Right cardiac atrium (tissue), 5 donors: ENCODE measurements around the gene CHURC1. TPM values are rescaled to one million over a fixed set of nuclear protein-coding genes. Genes with fewer than 3 reads are reported as not detected.

ENCODE experiments used
- ATAC-seq, 2 donors: fragments of 200-7000 bp; cut with Tn5 transposase; one replicate each; pipeline versions ENCODE4 v1.8.0 to v1.9.1; 2020; ENCODE audit warnings: moderate library complexity in 2 of 2, mild to moderate bottlenecking in 1 of 2
- DNase-seq, 3 donors: peaks; one replicate each; pipeline ENCODE4 v3.0.0-alpha.2; 2020
- H3K27ac ChIP-seq: one replicate; pipeline ENCODE4 v1.5.1; 2013; ENCODE audit warnings: mild to moderate bottlenecking, low read length, control low read depth, moderate library complexity
- H3K27me3 ChIP-seq: one replicate; pipeline ENCODE4 v1.6.1; 2013; ENCODE audit not compliant: control insufficient read depth, insufficient read depth
- H3K4me1 ChIP-seq: one replicate; pipeline ENCODE4 v1.6.1; 2013; ENCODE audit warnings: low read length; ENCODE audit not compliant: control insufficient read depth, insufficient read depth
- H3K4me3 ChIP-seq: one replicate; pipeline ENCODE4 v1.5.1; 2013; ENCODE audit warnings: low read length, control low read depth
- H3K9me3 ChIP-seq: one replicate; pipeline ENCODE4 v1.6.1; 2013; ENCODE audit warnings: low read length; ENCODE audit not compliant: control insufficient read depth
- WGBS: extraction: QIAGEN DNeasy Blood & Tissue Kit; methylation state at CpG from one replicate; pipeline ENCODE4 v1.1.7; 2013; 5-methylcytosine and 5-hydroxymethylcytosine counted together
- intact Hi-C, 4 donors: fragments of 100-400 bp; cut with DNase I; formaldehyde crosslinking; loops; one replicate each; pipeline versions ENCODE4 v1.11.0 to v1.14.0; 2022 to 2023
- long read RNA-seq, 4 donors: library from polyadenylated mRNA; unstranded; transcript quantifications; one replicate each; pipeline ENCODE4 v2.0.0, GENCODE V29; 2020 to 2021
- polyA plus RNA-seq: library from polyadenylated mRNA; stranded (reverse); fragments of 200-250 nt; gene quantifications from one replicate; pipeline ENCODE4 v1.2.3, GENCODE V29; 2013
- total RNA-seq, 4 donors: library from RNA; stranded (reverse); fragmentation: NEBNext Ultra II Directional; extraction: Animal tissue kit (Norgen Biotek cat#: 25700); gene quantifications; one replicate each; pipeline ENCODE4 v1.2.1, GENCODE V29; 2021
- donor health status: healthy with polysubstance abuse.
- donor health status: DM: no; HTN: yes; CAD: no.
- donor health status: DM: no; HTN: no; CAD: no.
- donor health status: DM: no; HTN: yes; CAD: no; lungs with severe emphysema.
- donor health status: DM: yes; HTN: yes; CAD: no.

CHURC1 gene
- total RNA-seq (100 to 1,000 TPM in 1 of 4 donors, 10 to 100 TPM in 3; 78.6 to 114 (median 92.7) TPM), polyA plus RNA-seq (55.5 TPM)
- long read RNA-seq, donor 1, transcript CHURC1-203 (4 exons, 2,629 nt): major isoform, 56 of 71 reads
- long read RNA-seq, donor 1, transcript CHURC1-208 (4 exons, 3,615 nt): minor isoform, 6 of 71 reads
- long read RNA-seq, donor 1, partial matches to known transcripts: 3 of 71 reads
- long read RNA-seq, donor 1, other reads (novel, unspliced or antisense): 1 of 71 reads
- long read RNA-seq, donor 2, transcript CHURC1-203 (4 exons, 2,629 nt): major isoform, 43 of 55 reads
- long read RNA-seq, donor 2, transcript CHURC1-208 (4 exons, 3,615 nt): minor isoform, 7 of 55 reads
- long read RNA-seq, donor 2, partial matches to known transcripts: 2 of 55 reads
- long read RNA-seq, donor 2, other reads (novel, unspliced or antisense): 1 of 55 reads
- long read RNA-seq, donor 3, transcript CHURC1-203 (4 exons, 2,629 nt): major isoform, 64 of 76 reads
- long read RNA-seq, donor 3, partial matches to known transcripts: 1 of 76 reads
- long read RNA-seq, donor 3, other reads (novel, unspliced or antisense): 4 of 76 reads
- long read RNA-seq, donor 4, transcript CHURC1-203 (4 exons, 2,629 nt): major isoform, 51 of 63 reads
- long read RNA-seq, donor 4, partial matches to known transcripts: 5 of 63 reads
- long read RNA-seq, donor 4, other reads (novel, unspliced or antisense): 1 of 63 reads

DNA sequence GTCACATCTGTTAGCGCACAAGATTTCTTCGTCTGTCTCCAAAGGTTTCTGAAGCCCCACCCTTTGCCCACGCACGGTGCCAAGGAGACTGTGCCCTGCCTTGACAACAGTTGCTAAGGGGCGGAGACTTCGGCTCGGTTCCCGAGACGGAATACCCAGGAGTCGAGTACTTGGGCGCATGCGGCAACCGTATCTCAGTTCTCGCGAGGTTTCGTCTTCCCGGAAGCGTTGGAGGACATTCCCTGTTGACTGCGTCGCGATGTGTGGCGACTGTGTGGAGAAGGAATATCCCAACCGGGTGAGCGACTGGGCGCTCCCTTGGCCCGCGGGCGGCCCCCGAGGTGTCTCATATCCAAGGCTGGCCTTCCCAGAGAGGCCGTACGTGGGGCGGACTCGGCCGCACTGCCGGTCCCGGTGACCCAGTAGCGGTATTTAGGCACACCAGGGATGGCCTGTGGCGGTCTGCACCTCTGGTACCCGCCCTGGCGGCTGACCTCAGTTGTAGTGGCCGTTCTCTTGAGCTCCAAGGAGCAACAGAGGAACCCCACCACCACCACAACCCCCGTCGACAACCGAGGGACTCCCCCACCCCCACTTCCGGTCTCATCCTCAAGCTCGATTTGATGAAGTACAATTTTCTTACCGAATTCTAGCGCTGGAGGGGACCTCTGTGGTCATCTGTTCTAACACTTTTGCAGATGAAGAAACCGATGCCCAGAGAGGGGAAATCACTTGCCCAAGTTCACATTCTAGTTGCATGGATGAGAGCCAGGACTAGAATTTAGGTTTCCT lies at the start of gene CHURC1:
TSS of gene CHURC1 (plus strand) at position 219 of the 792 bp plus-strand sequence. CDS start at position 260, 41 bp downstream.
- no peaks in the 10 kb centered on the region for H3K9me3 ChIP-seq
- ATAC-seq (peak; percentile 99), DNase-seq (peak; percentile 99)
- H3K27ac ChIP-seq: peak within 1 kb of the TSS; percentile 97
- under 1% methylated on average over 49 of the region's 49 CpGs for WGBS
- H3K4me1 ChIP-seq: peaks cover 6% of the 10 kb centered on the region
- H3K4me3 ChIP-seq: peak within 1 kb of the TSS; percentile 97
- intact Hi-C loops: no loop called here
- no peaks in the 10 kb centered on the region for H3K27me3 ChIP-seq

- H3K4me3 ChIP-seq: no peak overlapping the region
- ATAC-seq: no peak
- no peaks in the 10 kb centered on the region for H3K27me3 ChIP-seq
- intact Hi-C loops: no loop called here
- H3K27ac ChIP-seq: no peak overlapping the region
- no peaks in the 10 kb centered on the region for H3K9me3 ChIP-seq
- no peak for DNase-seq
- WGBS: 69% methylated on average over 6 of the region's 6 CpGs
- H3K4me1 ChIP-seq: peaks cover 8% of the 10 kb centered on the region
These were observed 49.1 kb upstream of the CHURC1 start for GRCh38 chr14:64865109-64865508.

GRCh38 chr14:64865992-64866391 lies 48.3 kb upstream of the CHURC1 start:
- Histone ChIP-seq H3K27me3 (no peaks in the 10 kb centered on the region), H3K27ac (no peak overlapping the region), H3K4me3 (no peak overlapping the region), H3K9me3 (no peaks in the 10 kb centered on the region), H3K4me1 (peaks cover 8% of the 10 kb centered on the region)
- no peak for ATAC-seq
- 52% methylated on average over 6 of the region's 6 CpGs for WGBS
- intact Hi-C loops: no loop called here
- no peak for DNase-seq

GRCh38 chr14:64867182-64867581 lies 47.1 kb upstream of the CHURC1 start:
- DNase-seq: no peak
- no peak for ATAC-seq
- Histone ChIP-seq H3K4me3 (no peak overlapping the region), H3K27me3 (no peaks in the 10 kb centered on the region), H3K4me1 (peaks cover 8% of the 10 kb centered on the region), H3K9me3 (no peaks in the 10 kb centered on the region), H3K27ac (peak overlapping the region; percentile 1)
- WGBS: 87% methylated on average over 3 of the region's 3 CpGs
- intact Hi-C loops: no loop called here

GRCh38 chr14:64868379-64868778 lies 45.9 kb upstream of the CHURC1 start:
- Histone ChIP-seq H3K27ac (peak overlapping the region; percentile 7), H3K4me1 (peaks cover 8% of the 10 kb centered on the region), H3K9me3 (no peaks in the 10 kb centered on the region), H3K4me3 (no peak overlapping the region), H3K27me3 (no peaks in the 10 kb centered on the region)
- ATAC-seq (no peak), DNase-seq (no peak)
- intact Hi-C loops: no loop called here
- WGBS: 83% methylated on average over 2 of the region's 2 CpGs

GRCh38 chr14:64868841-64869240 lies 45.4 kb upstream of the CHURC1 start:
- ATAC-seq (no peak), DNase-seq (no peak)
- Histone ChIP-seq H3K4me1 (peaks cover 8% of the 10 kb centered on the region), H3K27me3 (no peaks in the 10 kb centered on the region), H3K27ac (no peak overlapping the region), H3K4me3 (no peak overlapping the region), H3K9me3 (no peaks in the 10 kb centered on the region)
- intact Hi-C loops: no loop called here
- 80% methylated on average over 1 of the region's 1 CpG for WGBS

DNA sequence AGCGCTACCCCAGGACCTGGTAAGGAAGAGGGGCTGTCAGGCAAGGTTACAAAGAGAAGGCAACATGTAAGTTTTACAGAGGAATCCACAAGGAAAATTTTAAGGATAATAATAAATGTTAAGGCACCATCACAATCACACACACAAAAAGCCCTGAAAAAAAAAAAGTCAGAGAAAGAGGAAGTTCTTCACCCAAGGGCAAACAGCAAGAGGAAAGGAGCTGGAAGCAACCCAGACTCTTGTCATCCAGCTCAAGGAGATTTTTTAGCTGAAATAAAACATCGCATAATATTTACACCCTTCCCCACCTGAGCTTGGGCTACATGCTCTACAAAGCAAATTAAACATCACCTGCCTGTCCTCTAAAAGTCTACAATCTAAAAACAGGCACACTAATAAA lies 44.1 kb upstream of the CHURC1 start:
- Histone ChIP-seq H3K9me3 (no peaks in the 10 kb centered on the region), H3K27ac (no peak overlapping the region), H3K4me1 (peaks cover 8% of the 10 kb centered on the region), H3K27me3 (no peaks in the 10 kb centered on the region), H3K4me3 (no peak overlapping the region)
- ATAC-seq (no peak), DNase-seq (no peak)
- 61% methylated on average over 2 of the region's 2 CpGs for WGBS
- intact Hi-C loops: no loop called here

DNA sequence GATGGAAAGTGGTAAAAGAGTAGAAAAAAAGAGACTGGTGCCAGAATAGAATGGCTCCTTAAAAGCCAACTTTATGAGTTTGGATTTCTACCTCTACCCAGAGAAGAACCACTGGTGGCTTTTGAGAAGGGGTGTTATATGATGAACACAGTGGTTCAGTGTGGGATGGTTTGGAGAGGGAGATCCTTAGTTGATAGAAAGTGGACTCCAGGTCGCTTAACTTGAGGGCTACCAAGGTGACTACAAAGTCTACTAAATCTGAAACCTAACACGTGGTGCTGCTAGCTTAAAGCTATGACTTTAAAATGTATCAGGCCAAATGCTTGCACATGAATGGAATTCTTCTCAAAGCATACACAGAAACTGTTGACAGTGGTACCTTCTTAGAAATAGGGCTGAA lies 42.9 kb upstream of the CHURC1 start:
- no peak for ATAC-seq
- no peak overlapping the region for H3K4me3 ChIP-seq
- H3K27me3 ChIP-seq: no peaks in the 10 kb centered on the region
- DNase-seq: no peak
- H3K4me1 ChIP-seq: peaks cover 4% of the 10 kb centered on the region
- intact Hi-C loops: no loop called here
- no peak overlapping the region for H3K27ac ChIP-seq
- H3K9me3 ChIP-seq: no peaks in the 10 kb centered on the region
- 61% methylated on average over 2 of the region's 2 CpGs for WGBS

DNA sequence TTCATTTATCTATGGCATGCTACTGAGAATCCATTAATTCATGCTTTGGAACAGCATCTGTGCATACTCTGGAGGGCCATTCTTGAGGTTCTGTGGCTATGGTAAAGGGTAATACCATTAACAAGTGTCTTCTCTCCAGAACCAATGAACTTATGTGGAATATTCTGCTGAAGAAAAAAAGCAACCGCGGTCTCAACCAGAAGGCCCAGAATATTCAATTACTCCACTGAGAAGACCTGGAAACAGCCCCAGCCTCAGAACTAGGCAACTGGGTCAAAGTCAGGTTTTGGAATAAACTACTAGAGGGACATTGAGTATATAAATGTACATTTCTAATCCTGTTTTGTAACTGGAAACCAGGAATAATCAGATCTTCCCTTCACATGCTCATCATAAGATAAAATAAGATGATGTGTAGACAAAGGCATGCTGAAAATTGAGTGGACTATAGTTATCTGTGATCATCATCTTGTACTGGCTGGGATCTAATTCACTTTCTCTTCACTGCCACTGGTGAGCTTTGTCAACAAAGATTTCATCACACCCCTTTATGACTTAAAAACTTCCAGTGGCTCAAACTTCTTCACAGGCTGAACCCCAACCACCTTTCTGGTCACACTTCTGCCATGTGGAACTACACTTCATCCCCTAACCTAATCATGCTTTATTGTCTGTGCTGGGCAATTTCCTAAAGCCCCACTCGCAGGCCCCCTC lies 40.6 kb upstream of the CHURC1 start:
- intact Hi-C loops: no loop called here
- 63% methylated on average over 3 of the region's 3 CpGs for WGBS
- no peak for DNase-seq
- Histone ChIP-seq H3K9me3 (no peaks in the 10 kb centered on the region), H3K4me3 (no peak overlapping the region), H3K4me1 (no peaks in the 10 kb centered on the region), H3K27ac (no peak overlapping the region), H3K27me3 (peaks cover 2% of the 10 kb centered on the region)
- ATAC-seq: no peak

DNA sequence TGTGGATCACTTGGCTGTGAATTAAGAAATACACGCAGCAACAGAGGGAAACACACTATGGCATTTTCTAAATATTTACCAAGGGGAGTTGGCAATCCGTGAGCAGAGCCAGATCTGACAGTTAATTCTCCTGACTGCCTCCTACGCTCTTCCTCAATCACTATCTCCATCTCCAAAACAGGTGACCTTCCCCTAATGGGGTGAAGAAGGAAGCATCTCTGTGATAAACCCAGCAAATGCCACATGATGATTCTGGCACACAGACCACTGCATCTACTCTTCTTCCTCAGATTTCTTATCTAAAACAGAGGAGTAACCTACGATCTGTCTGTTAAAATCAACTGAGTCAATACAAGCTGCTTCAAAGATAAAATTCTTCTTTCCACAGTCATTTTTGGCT lies 38.9 kb upstream of the CHURC1 start:
- peaks cover 2% of the 10 kb centered on the region for H3K27me3 ChIP-seq
- H3K9me3 ChIP-seq: no peaks in the 10 kb centered on the region
- no peak for DNase-seq
- H3K27ac ChIP-seq: no peak overlapping the region
- H3K4me1 ChIP-seq: no peaks in the 10 kb centered on the region
- intact Hi-C loops: loop anchor here in 1 of 4 donors (5.0 kb wide), 1 partner anchor 53 kb away; no protein-coding TSS in a partner anchor
- H3K4me3 ChIP-seq: no peak overlapping the region
- 38% methylated on average over 4 of the region's 4 CpGs for WGBS
- ATAC-seq: no peak
